Nephron (organoid): ENCODE data around the gene OLA1.
A peak's percentile ranks its signal among the peaks of the same experiment; 100 is the strongest.

Source experiments
- H3K27ac Mint-ChIP-seq, 3 experiments: 2 replicates each; pipeline ENCODE4 v1.8.0; 2020; ENCODE audit warnings: mixed read lengths in 3 of 3, mild to moderate bottlenecking in 2 of 3, moderate library complexity in 1 of 3
- H3K27me3 Mint-ChIP-seq: 2 replicates; pipeline ENCODE4 v1.8.0; 2021; ENCODE audit warnings: low read depth, mild to moderate bottlenecking, moderate library complexity, mixed read lengths
- H3K36me3 Mint-ChIP-seq: 2 replicates; pipeline ENCODE4 v1.8.0; 2020; ENCODE audit warnings: low read depth, mixed read lengths
- H3K4me1 Mint-ChIP-seq: 2 replicates; pipeline ENCODE4 v1.8.0; 2020; ENCODE audit warnings: mixed read lengths
- H3K4me3 Mint-ChIP-seq, 3 experiments: 2 replicates each; pipeline ENCODE4 v1.8.0; 2020; ENCODE audit warnings: mild to moderate bottlenecking in 3 of 3, mixed read lengths in 3 of 3, moderate library complexity in 2 of 3
- H3K9me3 Mint-ChIP-seq: 2 replicates; pipeline ENCODE4 v1.8.0; 2020; ENCODE audit warnings: mixed read lengths
- TF ChIP-seq, protein P1 (sequence below), 3 experiments: fragments of 200-600 bp; sonication (generic); IDR thresholded peaks; one replicate each; pipeline ENCODE4 v1.5.0; 2021; ENCODE audit warnings: antibody characterized with exemption in 3 of 3; ENCODE audit not compliant: unreplicated experiment in 3 of 3

Gene OLA1

DNA sequence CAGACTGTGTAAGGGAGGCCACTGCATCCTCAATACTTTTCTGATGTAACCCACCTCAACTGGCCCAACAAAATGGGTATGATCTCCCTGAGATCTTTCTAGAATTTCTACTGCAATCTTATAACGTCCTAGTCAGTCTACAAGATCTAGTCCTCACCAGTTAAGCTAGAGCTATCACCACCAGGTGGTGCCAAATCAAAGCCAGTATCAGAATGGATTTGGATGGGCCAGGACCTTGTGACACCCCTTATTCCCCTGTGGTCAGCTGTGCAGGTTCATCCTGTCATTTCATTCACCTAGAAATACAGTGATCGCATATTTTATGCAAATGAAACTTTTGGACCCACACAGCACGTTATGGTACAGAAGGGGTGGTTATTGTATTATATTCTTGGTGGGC is 90.3 kb downstream of the OLA1 start:
- Mint-ChIP-seq H3K36me3 (no peaks in the 10 kb centered on the region), H3K4me1 (no peaks in the 10 kb centered on the region), H3K4me3 (no peak overlapping the region), H3K9me3 (no peaks in the 10 kb centered on the region), H3K27me3 (no peaks in the 10 kb centered on the region), H3K27ac (no peak overlapping the region)
- TF ChIP-seq, protein P1, sequence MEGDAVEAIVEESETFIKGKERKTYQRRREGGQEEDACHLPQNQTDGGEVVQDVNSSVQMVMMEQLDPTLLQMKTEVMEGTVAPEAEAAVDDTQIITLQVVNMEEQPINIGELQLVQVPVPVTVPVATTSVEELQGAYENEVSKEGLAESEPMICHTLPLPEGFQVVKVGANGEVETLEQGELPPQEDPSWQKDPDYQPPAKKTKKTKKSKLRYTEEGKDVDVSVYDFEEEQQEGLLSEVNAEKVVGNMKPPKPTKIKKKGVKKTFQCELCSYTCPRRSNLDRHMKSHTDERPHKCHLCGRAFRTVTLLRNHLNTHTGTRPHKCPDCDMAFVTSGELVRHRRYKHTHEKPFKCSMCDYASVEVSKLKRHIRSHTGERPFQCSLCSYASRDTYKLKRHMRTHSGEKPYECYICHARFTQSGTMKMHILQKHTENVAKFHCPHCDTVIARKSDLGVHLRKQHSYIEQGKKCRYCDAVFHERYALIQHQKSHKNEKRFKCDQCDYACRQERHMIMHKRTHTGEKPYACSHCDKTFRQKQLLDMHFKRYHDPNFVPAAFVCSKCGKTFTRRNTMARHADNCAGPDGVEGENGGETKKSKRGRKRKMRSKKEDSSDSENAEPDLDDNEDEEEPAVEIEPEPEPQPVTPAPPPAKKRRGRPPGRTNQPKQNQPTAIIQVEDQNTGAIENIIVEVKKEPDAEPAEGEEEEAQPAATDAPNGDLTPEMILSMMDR (IDR thresholded peaks at IDR 0.05; ENCODE audit: unreplicated experiment in 3 of 3): peak in 2 of 3 experiments; percentile 15 to 25

- Mint-ChIP-seq H3K4me3 (no peak overlapping the region), H3K4me1 (no peaks in the 10 kb centered on the region), H3K27ac (no peak overlapping the region), H3K27me3 (no peaks in the 10 kb centered on the region), H3K9me3 (no peaks in the 10 kb centered on the region), H3K36me3 (no peaks in the 10 kb centered on the region)
- TF ChIP-seq, protein P1 (IDR thresholded peaks at IDR 0.05; ENCODE audit: unreplicated experiment in 3 of 3): no peak
These were observed 91.3 kb downstream of the OLA1 start for GRCh38 chr2:174157053-174157452.

DNA sequence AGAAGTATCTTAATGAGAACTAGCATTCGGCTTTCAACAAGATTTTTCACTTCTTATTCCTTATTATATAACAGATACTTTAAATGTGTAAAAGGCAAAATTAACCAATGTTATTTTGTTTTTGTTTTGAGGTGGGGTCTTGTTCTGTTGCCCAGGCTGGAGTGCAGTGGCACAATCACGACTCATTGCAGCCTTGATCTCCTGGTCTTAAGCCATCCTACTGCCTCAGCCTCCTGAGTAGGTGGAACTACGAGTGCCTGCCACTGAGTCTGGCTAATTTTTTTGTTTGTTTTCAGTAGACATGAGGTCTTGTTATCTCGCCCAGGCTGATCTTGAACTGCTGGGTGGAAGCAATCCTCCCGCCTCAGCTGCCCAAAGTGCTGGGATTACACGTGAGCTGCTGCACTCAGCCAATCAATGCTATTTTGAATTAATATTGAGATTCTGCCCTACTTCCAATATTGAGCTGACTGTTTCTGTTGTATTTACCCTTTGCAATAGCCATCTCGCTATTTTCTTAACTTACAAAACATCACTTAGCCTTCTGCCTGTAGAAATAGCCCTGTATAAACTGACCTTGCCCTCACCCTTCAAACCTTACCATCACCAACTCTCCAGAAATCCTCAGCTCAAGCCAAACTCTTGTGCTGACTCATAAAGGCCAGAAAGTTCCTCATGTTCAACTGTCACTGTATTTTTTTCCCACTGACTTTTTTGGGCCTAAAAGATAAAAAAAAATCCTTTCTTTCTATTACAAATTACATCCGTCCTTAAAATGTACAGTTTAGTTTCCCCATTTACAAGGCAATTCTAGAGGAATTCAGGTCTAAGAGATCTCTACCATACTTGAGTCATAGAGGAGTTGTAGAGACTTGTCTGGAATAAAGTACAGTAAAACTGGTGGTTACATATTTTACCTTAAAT is 94.3 kb downstream of the OLA1 start:
- no peak overlapping the region for H3K27ac Mint-ChIP-seq
- TF ChIP-seq, protein P1 (IDR thresholded peaks at IDR 0.05; ENCODE audit: unreplicated experiment in 3 of 3): no peak
- H3K27me3 Mint-ChIP-seq: no peaks in the 10 kb centered on the region
- H3K4me1 Mint-ChIP-seq: no peaks in the 10 kb centered on the region
- H3K4me3 Mint-ChIP-seq: no peak overlapping the region
- no peaks in the 10 kb centered on the region for H3K9me3 Mint-ChIP-seq
- H3K36me3 Mint-ChIP-seq: no peaks in the 10 kb centered on the region

- Mint-ChIP-seq H3K27ac (no peak overlapping the region), H3K4me3 (no peak overlapping the region), H3K36me3 (no peaks in the 10 kb centered on the region), H3K27me3 (no peaks in the 10 kb centered on the region), H3K9me3 (no peaks in the 10 kb centered on the region), H3K4me1 (no peaks in the 10 kb centered on the region)
- TF ChIP-seq, protein P1 (IDR thresholded peaks at IDR 0.05; ENCODE audit: unreplicated experiment in 3 of 3): no peak
These were observed 98.8 kb downstream of the OLA1 start for GRCh38 chr2:174149530-174149929.

DNA sequence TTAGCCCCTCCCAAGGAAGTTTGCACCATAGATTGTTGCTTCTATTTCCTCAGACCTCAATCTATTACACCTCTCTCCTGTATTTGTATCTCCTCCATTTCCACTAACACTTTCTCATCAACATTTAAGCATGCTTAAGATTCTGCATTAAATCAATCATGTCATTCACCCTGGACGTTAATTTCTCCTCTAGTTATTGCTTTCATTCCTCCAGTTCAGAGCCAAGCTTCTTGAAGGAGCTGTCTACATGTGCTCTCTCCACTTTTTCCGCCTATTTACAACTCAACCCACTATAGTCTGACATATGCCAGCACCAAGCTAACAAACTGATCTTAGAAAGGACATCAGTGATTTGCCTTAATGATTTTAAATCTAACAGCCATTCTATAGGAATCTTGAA is 99.5 kb downstream of the OLA1 start:
- TF ChIP-seq, protein P1 (IDR thresholded peaks at IDR 0.05; ENCODE audit: unreplicated experiment in 3 of 3): no peak
- Mint-ChIP-seq H3K4me1 (no peaks in the 10 kb centered on the region), H3K36me3 (no peaks in the 10 kb centered on the region), H3K27ac (no peak overlapping the region), H3K27me3 (no peaks in the 10 kb centered on the region), H3K9me3 (no peaks in the 10 kb centered on the region), H3K4me3 (no peak overlapping the region)

GRCh38 chr2:174145827-174146226 is 102.5 kb downstream of the OLA1 start:
- Mint-ChIP-seq H3K27me3 (no peaks in the 10 kb centered on the region), H3K4me3 (no peak overlapping the region), H3K9me3 (no peaks in the 10 kb centered on the region), H3K4me1 (no peaks in the 10 kb centered on the region), H3K27ac (no peak overlapping the region), H3K36me3 (peaks cover 9% of the 10 kb centered on the region)
- TF ChIP-seq, protein P1 (IDR thresholded peaks at IDR 0.05; ENCODE audit: unreplicated experiment in 3 of 3): no peak
